ENCODE results near the gene F7.

DNA sequence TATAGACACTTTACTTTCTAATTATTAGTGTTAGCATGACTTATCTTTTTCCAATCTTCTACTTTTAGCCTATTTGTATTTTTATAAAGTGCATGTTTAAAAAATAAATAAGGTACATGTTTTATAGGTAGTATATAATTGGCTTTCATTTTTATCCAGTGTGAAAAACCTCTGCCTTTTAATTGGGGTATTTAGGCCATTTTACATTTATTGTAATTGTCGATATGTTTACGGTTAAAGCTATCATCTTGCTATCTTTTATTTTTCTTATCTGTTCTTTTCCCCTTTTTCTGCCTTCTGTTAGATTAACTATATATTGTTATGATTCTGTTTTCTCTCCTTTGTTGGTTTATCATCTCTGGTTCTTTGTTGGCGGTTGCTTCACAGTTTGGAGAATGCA is 62.0 kb downstream of the F7 start:
- TF ChIP-seq POLR2A (IDR thresholded peaks at IDR 0.05) (no peak), CTCF (IDR thresholded peaks at IDR 0.05) (no peak)

Measured in body of pancreas (tissue), 4 donors.